ENCODE results near the gene NOMO2.
"Not testable (repeated sequence)": the region's sequence is repeated elsewhere in the genome, so short reads cannot be mapped to it uniquely, and the experiment has no call there.

Gene NOMO2

DNA sequence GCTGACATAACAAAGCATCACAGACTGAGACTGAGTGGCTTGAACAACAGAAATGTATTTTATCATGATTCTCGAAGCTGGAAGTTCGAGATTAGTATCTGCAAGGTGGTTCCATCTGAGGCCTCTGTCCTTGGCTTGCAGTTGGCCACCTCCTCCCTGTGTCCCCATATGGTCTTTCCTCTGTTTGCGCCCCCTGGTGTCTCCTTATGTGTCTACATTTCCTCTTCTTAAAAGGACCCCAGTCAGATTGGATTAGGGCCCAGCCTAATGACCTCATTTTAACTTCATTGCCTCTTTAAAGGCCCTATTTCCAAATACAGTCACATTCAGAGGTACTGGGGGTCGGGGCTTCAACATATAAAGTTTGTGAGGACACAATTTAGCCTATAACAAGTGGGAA lies 30.0 kb upstream of the NOMO2 start:
- DNase-seq (ENCODE audit: low read depth in 1 of 2, low spot score in 1 of 2): peak in 1 of 2 experiments; percentile 55

GRCh38 chr16:18591441-18591840 lies 29.5 kb upstream of the NOMO2 start:
- not testable (repeated sequence) for H3K27ac ChIP-seq (replicated peaks); H3K27me3 ChIP-seq (ENCODE audit: insufficient read depth, poor library complexity, severe bottlenecking); DNase-seq (ENCODE audit: low read depth in 1 of 2, low spot score in 1 of 2); H3K4me3 ChIP-seq (replicated peaks; ENCODE audit: insufficient read depth, low read length)

More for the DNA sequence above, 30.0 kb upstream of the NOMO2 start:
- TF ChIP-seq SPI1 (IDR thresholded peaks at IDR 0.05; ENCODE audit: borderline replicate concordance, low read depth): peak; percentile 5; the same call in 1 of the 2 replicates
- H3K27ac ChIP-seq (replicated peaks); H3K27me3 ChIP-seq (ENCODE audit: insufficient read depth, poor library complexity, severe bottlenecking); H3K4me3 ChIP-seq (replicated peaks; ENCODE audit: insufficient read depth, low read length): not testable (repeated sequence)

DNA sequence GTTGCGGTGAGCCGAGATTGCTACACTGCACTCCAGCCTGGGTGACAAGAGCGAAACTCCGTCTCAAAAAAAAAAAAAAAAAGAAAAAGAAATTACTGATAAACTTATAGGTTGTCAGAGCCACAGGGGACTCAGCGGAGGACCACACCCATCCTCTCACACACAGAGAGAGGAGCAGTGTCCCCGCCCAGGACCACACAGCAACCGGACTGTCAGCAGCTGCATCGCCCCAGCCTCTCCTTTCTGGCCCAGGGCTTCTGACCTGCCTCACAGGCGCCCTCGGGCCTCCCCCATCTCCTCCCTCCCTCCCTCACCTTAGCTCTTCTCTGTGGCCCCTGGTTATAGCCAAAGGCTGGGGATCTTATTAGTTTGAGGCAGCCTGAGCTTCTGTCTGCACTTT lies 27.9 kb upstream of the NOMO2 start:
- H3K27me3 ChIP-seq (ENCODE audit: insufficient read depth, poor library complexity, severe bottlenecking); H3K27ac ChIP-seq (replicated peaks); DNase-seq (ENCODE audit: low read depth in 1 of 2, low spot score in 1 of 2); H3K4me3 ChIP-seq (replicated peaks; ENCODE audit: insufficient read depth, low read length): not testable (repeated sequence)

DNA sequence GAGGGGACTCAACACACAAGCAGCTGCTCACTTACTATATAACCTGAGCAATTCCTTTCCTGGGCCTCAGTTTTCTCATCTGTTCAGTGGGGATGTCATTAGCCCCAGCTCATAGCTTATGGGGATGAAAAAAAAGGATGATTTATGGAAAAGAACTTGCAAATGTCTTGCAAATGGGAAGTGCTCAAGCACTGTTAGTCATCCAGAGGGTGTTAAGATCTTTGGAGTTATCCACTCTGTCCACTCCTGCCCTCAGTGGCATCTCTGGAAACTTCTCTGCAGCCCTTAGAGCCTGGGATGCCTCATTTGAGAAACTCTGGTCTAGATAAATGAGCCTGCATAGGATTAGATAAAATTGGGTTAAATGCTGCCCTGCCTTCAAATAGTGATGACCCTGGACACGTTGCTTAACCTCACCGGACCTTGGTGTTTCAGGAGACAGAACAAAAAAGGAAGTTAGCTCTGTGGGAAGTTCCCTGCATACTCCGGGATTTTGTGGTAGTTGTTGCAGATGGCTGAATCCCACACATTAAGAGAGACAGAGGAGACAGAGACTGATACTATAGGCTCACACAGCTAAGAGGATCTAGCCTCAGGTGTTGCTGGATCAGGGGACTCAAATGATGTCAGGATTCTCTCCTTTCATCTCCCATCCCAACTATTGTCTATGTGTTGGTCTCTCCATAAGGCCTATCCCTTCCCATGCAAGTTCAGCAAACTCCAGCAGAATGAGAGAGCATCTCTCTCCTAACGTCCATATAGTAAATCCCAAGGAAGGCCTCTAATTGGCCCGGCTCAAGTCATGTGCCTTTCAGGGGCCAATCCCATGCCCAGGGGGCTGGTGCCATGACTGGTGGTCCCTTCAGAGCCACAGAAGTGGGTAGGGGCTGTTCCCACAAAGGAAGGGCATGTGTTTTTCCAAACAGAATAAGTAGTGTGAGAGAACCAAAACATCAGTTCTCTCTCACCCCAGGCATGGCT lies 25.0 kb upstream of the NOMO2 start:
- not testable (repeated sequence) for DNase-seq (ENCODE audit: low read depth in 1 of 2, low spot score in 1 of 2); H3K27me3 ChIP-seq (ENCODE audit: insufficient read depth, poor library complexity, severe bottlenecking); H3K4me3 ChIP-seq (replicated peaks; ENCODE audit: insufficient read depth, low read length)
- H3K27ac ChIP-seq (replicated peaks): peak overlapping the region; percentile 49; the same call in 1 of the 2 replicates

GRCh38 chr16:18585789-18586188 lies 23.9 kb upstream of the NOMO2 start:
- DNase-seq (ENCODE audit: low read depth in 1 of 2, low spot score in 1 of 2); H3K27me3 ChIP-seq (ENCODE audit: insufficient read depth, poor library complexity, severe bottlenecking); H3K4me3 ChIP-seq (replicated peaks; ENCODE audit: insufficient read depth, low read length); H3K27ac ChIP-seq (replicated peaks): not testable (repeated sequence)

DNA sequence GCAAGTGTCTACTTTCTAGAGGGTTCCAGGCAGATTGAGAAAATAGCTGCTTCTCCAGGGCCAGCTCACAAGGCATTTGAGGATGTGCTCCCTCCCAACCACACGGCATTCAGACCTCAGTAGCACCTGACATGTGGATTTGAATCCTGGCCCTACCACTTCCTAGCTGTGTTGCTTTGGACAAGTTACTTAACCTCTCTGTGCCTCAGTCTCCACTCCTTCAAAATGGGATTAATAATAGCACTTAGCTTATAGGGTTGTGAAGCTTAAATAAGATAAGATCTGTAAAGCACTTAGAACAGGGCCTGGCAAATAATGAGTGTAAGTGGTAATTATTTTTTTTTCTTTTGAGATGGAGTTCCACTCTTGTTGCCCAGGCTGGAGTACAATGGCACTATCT lies 21.0 kb upstream of the NOMO2 start:
- no peak overlapping the region for H3K27ac ChIP-seq (replicated peaks)
- no peaks in the 10 kb centered on the region for H3K27me3 ChIP-seq (ENCODE audit: insufficient read depth, poor library complexity, severe bottlenecking)
- no peak overlapping the region for H3K4me3 ChIP-seq (replicated peaks; ENCODE audit: insufficient read depth, low read length)
- no peak for DNase-seq (ENCODE audit: low read depth in 1 of 2, low spot score in 1 of 2)
- TF ChIP-seq CTCF (IDR thresholded peaks at IDR 0.05; ENCODE audit: insufficient read depth, low read length): no peak
- no peak for TF ChIP-seq SPI1 (IDR thresholded peaks at IDR 0.05; ENCODE audit: borderline replicate concordance, low read depth)
- TF ChIP-seq POLR2AphosphoS5 (IDR thresholded peaks at IDR 0.05; ENCODE audit: low read depth): no peak
- TF ChIP-seq REST (IDR thresholded peaks at IDR 0.05; ENCODE audit: insufficient replicate concordance, low read depth): no peak
- no peak for TF ChIP-seq GABPA (IDR thresholded peaks at IDR 0.05; ENCODE audit: low read depth)

DNA sequence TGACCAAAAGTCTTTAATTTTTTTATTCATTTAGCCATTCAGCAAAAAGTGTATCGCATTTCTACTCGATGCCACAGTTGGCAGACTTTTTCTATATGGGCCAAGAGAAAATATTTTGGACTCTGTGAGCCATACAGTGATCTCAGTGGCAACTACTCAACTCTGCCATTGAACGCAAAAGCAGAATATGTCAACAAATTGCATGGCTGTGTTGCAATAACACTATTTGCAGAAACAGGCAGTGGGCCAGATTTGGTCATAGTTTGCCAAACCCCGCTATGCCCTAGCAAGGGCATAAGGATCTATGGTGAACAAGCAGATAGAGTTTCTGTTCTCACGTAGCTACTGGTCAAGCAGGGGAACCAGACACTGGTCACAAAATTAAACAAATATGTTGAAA lies 18.5 kb upstream of the NOMO2 start:
- H3K27ac ChIP-seq (replicated peaks); DNase-seq (ENCODE audit: low read depth in 1 of 2, low spot score in 1 of 2); H3K27me3 ChIP-seq (ENCODE audit: insufficient read depth, poor library complexity, severe bottlenecking); H3K4me3 ChIP-seq (replicated peaks; ENCODE audit: insufficient read depth, low read length): not testable (repeated sequence)

GRCh38 chr16:18579261-18579660 lies 17.4 kb upstream of the NOMO2 start:
- not testable (repeated sequence) for H3K27me3 ChIP-seq (ENCODE audit: insufficient read depth, poor library complexity, severe bottlenecking); H3K4me3 ChIP-seq (replicated peaks; ENCODE audit: insufficient read depth, low read length); DNase-seq (ENCODE audit: low read depth in 1 of 2, low spot score in 1 of 2); H3K27ac ChIP-seq (replicated peaks)

- DNase-seq (ENCODE audit: low read depth in 1 of 2, low spot score in 1 of 2); H3K27ac ChIP-seq (replicated peaks): not testable (repeated sequence)
These were observed 16.0 kb upstream of the NOMO2 start for GRCh38 chr16:18577942-18578341.

DNA sequence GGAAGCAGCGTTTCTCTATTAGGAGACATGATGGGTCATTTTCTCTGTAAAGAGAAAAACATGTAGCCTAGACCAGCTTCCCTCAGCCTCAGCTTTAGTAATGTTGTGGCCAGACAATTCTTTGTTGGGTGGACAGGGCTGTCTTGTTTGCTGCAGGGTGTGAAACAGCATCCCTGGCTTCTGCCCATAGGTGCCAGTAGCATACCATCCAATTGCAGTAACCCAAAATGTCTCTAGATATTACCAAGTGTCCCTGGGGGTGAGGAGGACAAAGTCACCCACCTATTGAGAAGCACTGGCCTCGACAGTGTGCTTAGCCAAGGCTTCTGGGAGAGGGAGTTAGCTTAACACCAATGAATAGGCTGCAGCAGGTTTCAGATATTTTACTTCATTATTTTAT lies 14.0 kb upstream of the NOMO2 start:
- H3K27ac ChIP-seq (replicated peaks); H3K4me3 ChIP-seq (replicated peaks; ENCODE audit: insufficient read depth, low read length); H3K27me3 ChIP-seq (ENCODE audit: insufficient read depth, poor library complexity, severe bottlenecking); DNase-seq (ENCODE audit: low read depth in 1 of 2, low spot score in 1 of 2): not testable (repeated sequence)

More at GRCh38 chr16:18577942-18578341, 16.0 kb upstream of the NOMO2 start:
- H3K27me3 ChIP-seq (ENCODE audit: insufficient read depth, poor library complexity, severe bottlenecking); H3K4me3 ChIP-seq (replicated peaks; ENCODE audit: insufficient read depth, low read length): not testable (repeated sequence)

GRCh38 chr16:18575298-18575917 lies 13.5 kb upstream of the NOMO2 start:
- not testable (repeated sequence) for H3K27ac ChIP-seq (replicated peaks); H3K27me3 ChIP-seq (ENCODE audit: insufficient read depth, poor library complexity, severe bottlenecking); DNase-seq (ENCODE audit: low read depth in 1 of 2, low spot score in 1 of 2); H3K4me3 ChIP-seq (replicated peaks; ENCODE audit: insufficient read depth, low read length)
